Fibroblast of skin of back (primary cell): ENCODE data around the gene MEGF8.

Experiments
- DNase-seq: peaks from one replicate; pipeline ENCODE4 v3.0.0-alpha.2; 2013

Gene MEGF8

DNA sequence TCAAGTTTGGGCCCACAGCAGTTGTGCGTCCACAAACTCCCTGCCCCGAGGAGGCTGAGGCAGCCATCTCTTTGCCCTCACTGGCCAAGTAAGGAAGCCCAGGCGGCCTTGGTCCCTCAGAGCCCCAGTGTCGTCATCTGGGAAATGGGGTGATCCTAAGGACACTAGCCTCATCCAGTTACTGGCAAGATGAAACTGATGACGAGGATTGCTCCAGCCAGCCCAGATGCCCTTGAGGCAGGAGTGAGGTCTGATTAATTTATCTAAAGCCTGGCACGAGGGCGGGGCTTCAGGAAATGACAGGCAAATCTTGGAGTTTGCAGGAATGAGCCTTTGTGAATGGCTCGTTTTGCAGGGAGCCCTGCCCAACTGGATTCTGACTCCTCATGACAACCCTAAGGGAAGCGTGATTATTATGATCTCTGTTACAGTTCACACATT is 96.2 kb downstream of the MEGF8 start:
- no peak for DNase-seq

DNA sequence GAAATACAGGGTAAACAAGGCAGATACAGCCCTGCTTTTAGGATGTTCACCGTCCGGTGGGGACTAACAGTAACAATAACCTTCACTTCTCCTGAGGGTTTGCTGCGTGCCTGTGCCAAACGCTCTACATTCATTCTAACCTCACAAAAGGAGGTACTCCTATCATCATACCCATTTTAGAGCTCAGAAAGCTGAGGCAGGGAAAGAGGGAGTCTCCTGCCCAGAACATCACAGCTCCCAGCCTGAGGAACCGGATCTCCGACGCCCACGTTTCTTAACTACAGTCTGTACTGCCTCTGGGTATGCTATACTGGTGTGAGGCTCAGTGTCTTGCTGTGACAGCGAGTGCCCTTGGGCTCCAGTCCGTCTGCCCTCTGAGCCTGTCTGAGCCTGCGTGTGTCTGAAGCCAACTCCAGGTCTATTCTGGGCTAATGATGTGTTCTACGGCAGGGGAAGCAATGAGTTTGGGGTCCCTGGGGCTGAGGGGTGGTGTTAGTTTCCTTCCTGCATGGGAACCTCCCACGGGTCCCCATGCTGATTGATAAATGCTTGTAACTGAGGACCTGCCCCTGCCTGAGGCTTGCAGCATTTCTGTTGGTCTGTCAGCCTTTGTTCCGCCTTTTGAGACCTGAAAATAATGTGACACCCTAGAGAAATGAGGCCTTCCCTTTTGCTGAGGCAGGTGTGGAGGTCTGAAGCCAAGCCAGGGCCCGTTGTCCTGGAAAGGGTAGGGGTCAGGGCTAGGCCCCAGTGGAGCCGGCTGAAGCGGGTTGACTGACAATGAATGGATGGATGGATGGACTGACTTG is 96.9 kb downstream of the MEGF8 start:
- no peak for DNase-seq

- DNase-seq = no peak
Observed at GRCh38 chr19:42422901-42423461, 97.5 kb downstream of the MEGF8 start.

DNA sequence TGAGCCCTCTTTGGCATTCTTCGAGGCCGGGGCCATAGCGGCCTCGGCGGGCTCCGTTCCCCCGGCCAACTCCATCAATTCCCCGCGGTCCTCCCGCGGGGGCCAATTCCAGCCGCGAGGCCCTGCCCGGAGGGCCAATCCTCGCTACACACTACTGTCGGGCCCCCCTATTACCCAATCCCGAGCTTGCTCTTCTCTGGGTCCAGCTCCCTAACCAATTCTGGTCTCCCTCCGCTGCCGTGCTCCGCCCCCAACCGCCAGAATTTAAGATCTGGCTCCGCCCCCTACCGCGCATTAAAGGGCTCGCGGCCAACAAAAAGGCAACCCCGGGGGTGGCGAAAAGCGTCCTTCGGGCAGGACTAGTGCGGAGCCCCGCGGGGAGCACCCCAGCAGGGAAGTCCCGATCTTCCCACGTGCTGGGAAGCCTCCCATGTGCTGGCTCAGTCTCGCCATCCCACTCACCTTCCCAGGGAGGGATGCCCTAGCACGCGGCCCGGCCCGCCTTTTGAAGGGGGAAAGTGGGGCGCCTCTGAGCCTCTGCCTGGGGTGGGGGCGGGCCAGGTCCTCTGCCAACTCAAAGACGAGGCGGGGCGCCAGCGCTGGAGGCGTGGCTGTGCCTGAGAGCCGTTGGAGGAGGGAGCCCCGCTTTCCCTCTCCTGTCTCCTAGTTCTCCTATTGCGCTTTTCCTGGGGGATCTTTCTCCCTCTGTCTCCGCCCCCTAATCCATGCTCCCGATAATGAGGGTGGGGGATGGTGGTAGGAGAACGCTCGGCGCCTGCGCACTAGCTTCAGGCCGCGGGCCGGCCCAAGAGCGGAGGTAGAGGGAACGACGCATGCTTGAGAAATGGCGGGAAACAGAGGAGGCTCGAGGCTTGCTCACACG is 98.3 kb downstream of the MEGF8 start:
- peak; percentile 95 for DNase-seq

DNA sequence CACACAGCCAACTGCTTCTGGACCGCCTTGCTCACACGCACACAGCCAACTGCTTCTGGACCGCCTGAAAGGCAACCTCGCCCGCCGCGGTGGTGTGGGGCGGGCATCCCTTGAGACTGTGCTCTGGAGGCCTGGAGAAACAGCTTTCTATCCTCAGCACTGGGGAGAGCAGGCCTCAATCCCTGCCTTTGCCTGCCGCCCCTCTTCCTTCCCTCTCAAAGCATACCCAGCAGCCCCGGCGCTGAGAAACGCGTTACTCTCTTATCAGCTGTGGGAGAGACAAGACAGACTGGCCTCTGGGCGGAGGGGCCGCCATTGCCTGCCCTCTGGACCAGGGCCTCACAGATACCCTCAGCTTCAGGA is 98.9 kb downstream of the MEGF8 start:
- no peak for DNase-seq

DNA sequence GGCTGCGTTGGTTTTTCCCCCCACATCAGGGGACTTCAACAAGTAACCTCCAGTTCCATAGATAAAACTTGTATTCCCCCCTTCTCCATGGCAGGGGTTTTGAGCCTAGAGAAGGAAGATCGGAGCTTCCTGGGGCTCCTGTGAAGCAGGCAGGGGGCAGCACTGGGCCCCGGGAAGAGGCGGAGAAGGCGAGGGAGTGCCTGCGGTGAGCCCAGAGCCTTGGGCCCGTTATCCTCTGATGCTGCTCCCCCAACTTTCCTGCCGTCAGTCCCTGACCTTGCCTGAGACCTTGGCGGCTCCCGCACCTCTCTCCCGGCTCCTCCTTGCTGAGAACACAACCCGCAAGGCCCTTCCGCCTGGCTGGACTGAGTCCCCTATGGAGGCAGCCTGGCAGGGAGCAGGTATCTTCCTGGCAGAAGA is 99.3 kb downstream of the MEGF8 start:
- no peak for DNase-seq

- DNase-seq = no peak
Observed at GRCh38 chr19:42426643-42427042, 101.2 kb downstream of the MEGF8 start.

GRCh38 chr19:42427313-42427712 is 101.9 kb downstream of the MEGF8 start, which contains the start of gene LIPE:
Gene LIPE, minus strand, starts transcription at chr19:42427388. Its CDS starts 239 bp downstream, at chr19:42427149.
- DNase-seq = peak; percentile 12
